NCI-H526 (cell line): ENCODE data around the gene PTMS.
A peak's percentile ranks its signal among the peaks of the same experiment; 100 is the strongest.
"Not testable (repeated sequence)": the region's sequence is repeated elsewhere in the genome, so short reads cannot be mapped to it uniquely, and the experiment has no call there.

Experiments
- DNase-seq, 2 experiments: peaks; one replicate each; lab custom pipeline; 2025; lab: John Stamatoyannopoulos, UW

Gene PTMS, protein sequence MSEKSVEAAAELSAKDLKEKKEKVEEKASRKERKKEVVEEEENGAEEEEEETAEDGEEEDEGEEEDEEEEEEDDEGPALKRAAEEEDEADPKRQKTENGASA

GRCh38 chr12:6765634-6766581 lies at the start of gene PTMS:
PTMS (plus strand) TSS chr12:6766363; CDS start chr12:6766706, 343 bp downstream.
- peak; percentile 78 to 94 for DNase-seq

GRCh38 chr12:6716874-6717437 lies 49.2 kb upstream of the PTMS start:
- DNase-seq = peak in 1 of 2 experiments; percentile 14

- DNase-seq = no peak
These were observed 43.3 kb upstream of the PTMS start for GRCh38 chr12:6722863-6723262.

DNA sequence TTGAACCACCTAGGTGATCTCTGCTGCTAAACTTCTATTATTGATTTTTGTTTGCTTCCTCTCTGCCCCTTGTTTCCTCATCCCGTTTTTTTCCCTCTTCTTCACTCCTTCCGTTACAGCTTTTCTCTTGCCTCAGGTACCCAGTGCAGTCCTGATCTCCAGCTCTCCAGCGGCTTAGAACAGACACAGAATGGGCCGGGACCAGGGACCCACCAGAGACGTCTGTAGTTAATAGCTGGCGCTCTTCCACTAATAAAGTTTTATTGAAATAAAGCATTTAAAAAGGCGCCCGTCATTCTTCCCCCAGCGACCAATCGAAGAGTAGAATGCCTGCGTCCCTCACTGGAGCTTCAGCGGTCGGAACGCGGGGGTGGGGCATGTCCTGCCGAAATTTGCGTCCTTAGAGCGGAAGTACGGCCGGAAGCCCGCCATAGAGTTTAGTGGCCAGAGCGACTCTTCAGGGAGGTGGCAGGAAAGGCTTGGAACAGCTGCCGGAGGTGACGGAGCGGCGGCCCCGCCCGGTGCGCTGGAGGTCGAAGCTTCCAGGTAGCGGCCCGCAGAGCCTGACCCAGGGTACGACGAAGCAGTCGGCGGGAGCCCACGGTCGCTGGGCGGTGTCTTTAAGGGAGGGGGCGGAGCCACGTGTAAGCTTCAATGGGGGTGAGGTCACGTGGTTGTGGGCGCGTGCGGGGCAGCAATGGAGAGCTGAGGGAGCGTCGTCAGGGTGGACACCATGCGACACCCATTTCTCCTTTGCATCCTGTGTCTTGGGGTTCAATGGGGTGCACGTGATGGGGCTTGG lies 42.4 kb upstream of the PTMS start, which contains the start of gene COPS7A:
Gene COPS7A, plus strand, starts transcription at position 440 of the 802 bp plus-strand sequence. CDS start 611 bp downstream, outside the sequence.
- peak; percentile 99 for DNase-seq

- peak in 1 of 2 experiments; percentile 42 for DNase-seq
These were observed 41.8 kb upstream of the PTMS start for GRCh38 chr12:6724409-6724797.

DNA sequence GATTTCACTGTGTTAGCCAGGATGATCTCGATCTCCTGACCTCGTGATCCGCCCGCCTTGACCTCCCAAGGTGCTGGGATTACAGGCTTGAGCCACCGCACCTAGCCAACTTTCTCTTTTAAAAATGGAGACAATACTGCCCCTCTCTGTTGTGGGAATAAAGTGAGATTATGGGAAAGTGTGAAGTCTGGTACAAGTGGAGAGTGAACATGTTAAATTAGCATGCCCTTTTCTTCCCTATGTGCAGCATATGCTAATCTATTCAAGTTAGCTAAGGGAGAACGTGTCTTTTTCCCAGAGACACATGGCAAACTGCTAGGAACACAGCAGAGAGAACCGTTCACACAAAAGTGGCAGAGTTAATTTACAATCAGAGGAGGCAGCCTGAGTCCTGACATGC lies 40.8 kb upstream of the PTMS start:
- no peak for DNase-seq

DNA sequence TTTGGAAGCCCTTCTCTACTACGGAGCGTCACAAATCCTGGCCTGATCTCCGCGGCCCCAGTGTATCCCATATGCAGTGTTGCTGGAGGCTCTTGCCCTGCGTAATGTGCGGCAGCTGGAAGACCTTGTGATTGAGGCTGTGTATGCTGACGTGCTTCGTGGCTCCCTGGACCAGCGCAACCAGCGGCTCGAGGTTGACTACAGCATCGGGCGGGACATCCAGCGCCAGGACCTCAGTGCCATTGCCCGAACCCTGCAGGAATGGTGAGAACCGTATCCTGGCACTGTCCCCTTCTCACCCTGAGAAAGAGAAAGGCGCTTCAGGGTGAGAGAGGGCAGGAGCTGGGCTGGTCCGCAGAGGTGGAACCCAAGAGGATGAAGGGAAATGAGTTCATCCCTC lies 37.0 kb upstream of the PTMS start:
- no peak for DNase-seq

- DNase-seq = no peak
These were observed 36.0 kb upstream of the PTMS start for GRCh38 chr12:6730169-6730568.

DNA sequence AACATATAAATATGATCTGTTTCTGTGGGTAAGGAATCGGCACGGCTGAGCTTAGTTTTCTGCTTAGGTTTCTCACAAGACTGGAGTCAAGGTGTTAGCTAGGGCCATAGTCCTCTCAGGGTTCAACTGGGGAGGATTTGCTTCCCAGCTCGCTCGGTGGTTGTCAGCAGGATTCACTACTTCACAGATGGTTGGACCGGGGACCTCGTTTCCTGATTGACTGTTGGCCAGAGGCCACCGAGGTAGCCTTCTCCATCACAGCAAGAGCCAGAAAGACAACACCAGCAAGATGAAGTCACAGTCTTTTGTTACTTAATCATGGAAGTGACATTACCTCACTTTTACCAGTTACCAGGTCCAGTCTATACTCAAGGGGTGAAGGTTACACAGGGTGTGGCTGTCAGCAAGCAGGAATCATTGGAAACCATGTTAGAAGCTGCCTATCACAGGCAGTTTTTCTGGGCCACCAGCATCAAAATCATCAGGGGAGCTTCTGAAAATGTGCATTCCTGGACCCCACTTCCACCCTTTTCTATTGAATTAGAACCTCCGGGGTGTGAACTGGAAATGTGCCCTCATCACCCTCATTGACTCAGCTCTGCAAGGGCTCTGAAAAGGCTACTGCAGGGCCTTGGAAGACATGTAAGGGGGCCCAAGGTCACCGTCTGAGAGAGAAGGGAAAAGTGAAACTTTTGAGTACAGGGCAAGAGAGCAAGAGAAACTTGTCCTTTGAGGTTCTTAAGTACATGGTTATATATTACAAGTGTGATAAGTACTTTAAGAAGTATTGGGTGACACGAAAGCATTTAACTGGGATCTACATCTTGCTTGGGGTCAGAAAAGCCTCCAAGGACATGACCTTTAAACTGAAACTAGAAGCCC lies 31.4 kb upstream of the PTMS start:
- DNase-seq = no peak

DNA sequence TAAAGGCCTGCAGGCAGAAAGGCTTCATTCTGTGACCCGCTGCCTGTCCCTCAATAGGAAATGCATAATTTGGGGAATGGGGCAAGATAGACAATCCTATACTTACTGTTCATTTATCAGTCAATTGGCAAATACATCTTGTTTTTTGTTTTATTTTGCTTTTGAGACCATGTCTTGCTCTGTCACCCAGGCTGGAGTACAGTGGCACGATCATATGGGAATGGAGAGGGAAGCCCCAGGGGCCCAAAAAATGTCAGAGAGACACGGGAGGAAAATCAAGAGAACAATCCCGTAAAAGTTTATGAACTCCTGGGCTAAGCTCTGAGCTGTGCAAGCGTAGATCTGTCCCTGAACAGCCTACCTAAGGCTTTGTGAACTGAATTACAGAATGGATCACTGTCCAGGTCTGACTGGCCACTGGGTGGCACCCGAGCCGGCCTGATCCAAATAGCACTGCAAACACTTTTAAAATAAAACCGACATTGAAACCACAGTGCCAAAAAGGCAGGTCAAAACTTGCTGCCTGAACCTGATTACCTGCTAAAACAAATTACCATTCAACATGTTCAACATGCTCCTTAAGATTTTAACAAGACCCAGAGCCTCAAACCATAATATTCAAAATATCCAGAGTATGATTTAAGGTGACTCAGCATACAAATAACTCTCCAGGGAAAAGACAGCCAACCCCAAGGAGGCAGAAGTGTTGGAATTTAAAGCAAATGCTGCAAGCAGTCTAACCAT lies 30.5 kb upstream of the PTMS start:
- DNase-seq = peak; percentile 36 to 74

- no peak for DNase-seq
These were observed 29.4 kb upstream of the PTMS start for GRCh38 chr12:6736754-6737153.

DNA sequence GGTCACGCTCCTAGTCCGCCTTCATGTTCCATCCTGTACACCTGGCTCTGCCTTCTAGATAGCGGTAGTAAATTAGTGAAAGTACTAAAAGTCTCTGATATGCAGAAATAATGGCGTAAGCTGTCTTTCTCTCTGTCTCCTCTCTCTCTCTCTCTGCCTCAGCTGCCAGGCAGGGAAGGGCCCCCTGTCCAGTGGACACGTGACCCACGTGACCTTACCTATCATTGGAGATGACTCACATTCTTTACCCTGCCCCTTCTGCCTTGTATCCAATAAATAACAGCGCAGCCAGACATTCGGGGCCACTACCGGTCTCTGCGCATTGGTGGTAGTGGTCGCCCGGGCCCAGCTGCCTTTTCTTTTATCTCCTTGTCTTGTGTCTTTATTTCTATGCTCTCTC lies 24.1 kb upstream of the PTMS start:
- not testable (repeated sequence) for DNase-seq

- no peak for DNase-seq
These were observed 23.3 kb upstream of the PTMS start for GRCh38 chr12:6742834-6743233.

DNA sequence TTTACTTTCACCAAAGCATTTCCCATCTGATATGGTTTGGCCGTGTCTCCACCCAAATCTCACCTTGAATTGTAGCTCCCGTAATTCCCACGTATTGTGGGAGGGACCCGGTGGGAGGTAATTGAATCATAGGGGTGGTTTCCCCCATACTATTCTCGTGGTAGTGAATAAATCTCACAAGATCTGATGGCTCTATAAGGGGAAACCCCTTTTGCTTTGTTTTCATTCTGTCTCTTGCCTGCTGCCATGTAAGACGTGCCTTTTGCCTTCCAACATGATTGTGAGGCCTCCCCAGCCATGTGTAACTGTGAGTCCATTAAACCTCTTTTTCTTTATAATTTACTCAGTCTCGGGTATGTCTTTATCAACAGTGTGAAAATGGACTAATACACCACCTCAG lies 22.9 kb upstream of the PTMS start:
- not testable (repeated sequence) for DNase-seq

DNA sequence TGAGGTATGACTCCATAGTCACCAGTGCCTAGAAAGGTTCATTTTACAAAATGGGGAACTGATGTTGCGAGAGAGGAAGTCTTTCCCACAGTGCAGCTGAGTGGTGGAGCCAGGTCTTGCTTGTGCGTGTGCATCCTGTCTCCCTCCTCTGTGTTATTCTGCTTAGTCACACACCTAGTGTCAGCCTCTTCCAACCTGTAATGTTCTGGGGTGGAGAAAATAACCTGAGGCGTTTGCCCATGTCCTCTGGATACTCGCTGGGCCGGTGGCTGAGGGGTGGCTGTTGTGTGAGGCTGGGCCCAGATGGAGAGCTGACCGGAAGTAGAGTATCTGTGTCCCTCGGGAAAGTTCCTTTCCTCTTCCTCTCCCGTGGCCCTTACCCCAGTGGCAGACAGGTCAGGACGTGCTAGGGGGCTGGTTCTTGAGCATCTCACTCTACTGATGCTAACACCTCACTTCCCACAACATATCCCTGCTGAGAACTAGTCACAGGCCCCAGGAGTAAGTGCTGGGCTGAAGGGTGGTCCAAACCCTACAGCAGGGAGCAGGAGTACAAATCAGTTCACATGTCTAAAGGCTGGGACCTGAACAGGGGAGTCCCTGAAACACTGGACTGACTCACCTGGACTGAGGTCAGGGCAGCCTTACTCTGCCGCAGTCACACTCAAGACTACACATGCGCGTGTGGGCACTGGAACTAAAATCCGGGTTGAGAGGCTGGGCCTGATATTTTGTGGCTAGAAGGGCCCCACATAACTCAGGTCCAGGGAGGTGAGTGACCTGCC lies 20.2 kb upstream of the PTMS start:
- no peak for DNase-seq

DNA sequence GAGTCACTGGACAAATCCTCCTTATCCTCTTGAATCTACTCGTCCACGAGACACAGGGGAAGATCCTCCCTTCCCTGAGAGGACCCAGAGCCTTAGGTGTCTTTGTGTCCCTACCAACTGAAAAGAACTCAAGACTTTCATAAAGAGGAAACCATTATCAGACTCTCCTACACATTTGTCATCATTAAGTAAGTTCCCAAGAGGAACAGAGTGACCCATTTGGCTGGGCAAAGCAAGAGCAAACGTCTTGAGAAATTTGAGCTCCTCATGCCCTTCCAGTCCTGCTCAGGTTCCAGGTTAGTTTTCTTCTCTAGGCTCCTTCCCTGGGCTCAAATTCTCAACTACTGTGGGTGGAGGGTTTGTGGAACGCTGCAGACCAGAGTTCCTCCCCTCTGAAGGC lies 18.9 kb upstream of the PTMS start:
- DNase-seq = no peak

DNA sequence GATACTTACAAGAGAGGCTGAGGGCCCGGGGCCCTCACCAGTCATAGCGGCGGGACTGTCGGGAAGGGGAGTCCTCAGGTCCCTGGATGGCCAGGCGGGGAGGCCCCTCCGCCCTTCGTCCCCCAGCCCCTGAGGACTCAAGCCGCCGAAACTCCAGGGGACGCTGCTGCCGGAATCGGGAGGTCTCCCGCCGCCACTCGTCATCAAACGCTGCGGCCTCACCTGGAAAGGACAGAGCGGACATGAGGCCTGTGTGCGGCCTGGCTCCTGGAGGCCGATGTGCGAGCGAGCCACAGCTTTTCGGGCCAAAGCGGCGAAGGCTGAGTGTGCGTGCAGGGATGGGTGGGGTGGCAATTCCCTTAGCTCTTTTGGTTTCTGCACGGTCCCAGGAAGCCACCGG lies 17.4 kb upstream of the PTMS start:
- no peak for DNase-seq

DNA sequence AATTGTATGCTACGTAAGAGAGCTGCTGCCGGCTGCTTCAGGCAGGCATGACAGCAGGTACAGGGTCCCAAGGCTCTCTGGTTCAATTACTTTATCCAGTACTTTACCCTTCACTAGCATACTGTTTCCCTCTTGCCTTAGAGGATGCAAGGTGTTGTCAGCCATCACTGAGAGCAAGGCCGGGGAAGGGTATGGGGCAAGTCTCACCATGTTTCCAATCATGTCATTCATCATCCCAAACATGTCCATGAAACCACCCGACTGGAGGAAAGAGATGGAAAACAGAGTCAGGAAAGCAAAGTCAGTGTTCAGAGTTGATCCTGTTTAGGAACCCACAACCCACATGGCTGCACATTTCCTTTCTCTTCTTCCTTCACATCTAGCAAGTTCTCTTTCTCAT lies 15.7 kb upstream of the PTMS start:
- no peak for DNase-seq

DNA sequence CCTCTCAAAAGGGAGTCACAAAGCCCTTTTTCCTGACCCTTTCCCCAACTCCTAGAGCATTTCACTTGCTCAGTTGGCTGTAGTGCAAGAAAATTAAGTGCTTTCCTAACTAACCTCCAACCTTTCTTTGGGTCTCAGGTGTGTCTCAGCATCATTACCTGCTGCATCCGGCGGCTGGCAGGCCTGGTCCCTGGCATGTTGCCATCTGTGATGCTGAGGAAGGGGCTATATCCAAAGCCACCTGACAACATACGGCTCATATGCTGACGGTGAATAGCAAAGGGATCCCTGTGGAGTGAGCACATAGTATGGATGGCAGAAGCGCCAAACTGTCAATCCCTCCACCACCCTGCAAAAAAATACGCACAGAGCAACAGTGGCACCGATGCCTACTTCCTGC lies 14.4 kb upstream of the PTMS start:
- DNase-seq = no peak
